Neural cell (in vitro differentiated cells): ENCODE measurements around the gene FBN1.

ENCODE experiments used
- CTCF ChIP-seq: fragments of 450-650 bp; IDR thresholded peaks from 2 replicates; pipeline ENCODE4 v1.5.1; 2014; ENCODE audit warnings: antibody characterized with exemption, mild to moderate bottlenecking, moderate library complexity; ENCODE audit not compliant: poor library complexity, severe bottlenecking
- EP300 ChIP-seq: fragments of 450-650 bp; conservative IDR thresholded peaks from 2 replicates; pipeline ENCODE4 v1.6.1; 2014; ENCODE audit warnings: antibody characterized with exemption, mild to moderate bottlenecking, moderate library complexity; ENCODE audit not compliant: poor library complexity, severe bottlenecking
- MXI1 ChIP-seq: fragments of 450-650 bp; conservative IDR thresholded peaks from 2 replicates; pipeline ENCODE4 v1.6.1; 2014; ENCODE audit warnings: antibody characterized with exemption, mild to moderate bottlenecking; ENCODE audit not compliant: poor library complexity, severe bottlenecking
- POLR2AphosphoS5 ChIP-seq: IDR thresholded peaks from 2 replicates; pipeline ENCODE4 v1.6.1; 2012
- SMC3 ChIP-seq: fragments of 450-650 bp; conservative IDR thresholded peaks from 2 replicates; pipeline ENCODE4 v1.6.1; 2014; ENCODE audit warnings: antibody characterized with exemption, mild to moderate bottlenecking, moderate library complexity; ENCODE audit not compliant: poor library complexity

- TF ChIP-seq CTCF (no peak), SMC3 (no peak), MXI1 (no peak), EP300 (no peak), POLR2AphosphoS5 (no peak)
Observed at GRCh38 chr15:48569591-48570302, 75.8 kb downstream of the FBN1 start.
